ENCODE results near the gene ARRB1. TPM values are rescaled to one million over a fixed set of nuclear protein-coding genes. Genes with fewer than 3 reads are reported as not detected.

The ARRB1 gene
- total and polyA plus RNA-seq, 9 of the 15 experiments (the other 6 are each of a cell fraction or from before 2014, with no cell fraction given), result 6.6 to 45.4 (median 28.5) TPM

DNA sequence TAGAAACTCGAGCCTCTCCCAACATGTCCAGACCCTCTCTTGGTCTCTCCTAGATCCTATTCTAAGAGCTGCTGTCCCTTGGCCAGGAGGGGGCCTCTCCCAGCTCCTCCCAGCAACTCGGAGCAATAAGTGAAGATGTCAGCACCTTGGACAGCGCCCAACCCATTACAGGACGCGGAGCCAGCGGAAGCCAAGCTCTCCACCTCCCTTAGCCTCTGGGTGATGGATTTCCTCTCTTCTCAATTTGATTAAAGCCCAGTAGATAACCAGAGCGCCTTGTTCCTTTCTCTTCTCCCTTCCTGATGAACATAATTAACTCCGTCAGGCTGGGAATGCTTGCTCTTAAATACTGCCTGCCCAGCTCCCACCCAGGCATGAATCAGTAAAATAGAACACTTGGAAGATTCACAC lies 137.0 kb downstream of the ARRB1 start (continued):
- TF ChIP-seq, protein P1, sequence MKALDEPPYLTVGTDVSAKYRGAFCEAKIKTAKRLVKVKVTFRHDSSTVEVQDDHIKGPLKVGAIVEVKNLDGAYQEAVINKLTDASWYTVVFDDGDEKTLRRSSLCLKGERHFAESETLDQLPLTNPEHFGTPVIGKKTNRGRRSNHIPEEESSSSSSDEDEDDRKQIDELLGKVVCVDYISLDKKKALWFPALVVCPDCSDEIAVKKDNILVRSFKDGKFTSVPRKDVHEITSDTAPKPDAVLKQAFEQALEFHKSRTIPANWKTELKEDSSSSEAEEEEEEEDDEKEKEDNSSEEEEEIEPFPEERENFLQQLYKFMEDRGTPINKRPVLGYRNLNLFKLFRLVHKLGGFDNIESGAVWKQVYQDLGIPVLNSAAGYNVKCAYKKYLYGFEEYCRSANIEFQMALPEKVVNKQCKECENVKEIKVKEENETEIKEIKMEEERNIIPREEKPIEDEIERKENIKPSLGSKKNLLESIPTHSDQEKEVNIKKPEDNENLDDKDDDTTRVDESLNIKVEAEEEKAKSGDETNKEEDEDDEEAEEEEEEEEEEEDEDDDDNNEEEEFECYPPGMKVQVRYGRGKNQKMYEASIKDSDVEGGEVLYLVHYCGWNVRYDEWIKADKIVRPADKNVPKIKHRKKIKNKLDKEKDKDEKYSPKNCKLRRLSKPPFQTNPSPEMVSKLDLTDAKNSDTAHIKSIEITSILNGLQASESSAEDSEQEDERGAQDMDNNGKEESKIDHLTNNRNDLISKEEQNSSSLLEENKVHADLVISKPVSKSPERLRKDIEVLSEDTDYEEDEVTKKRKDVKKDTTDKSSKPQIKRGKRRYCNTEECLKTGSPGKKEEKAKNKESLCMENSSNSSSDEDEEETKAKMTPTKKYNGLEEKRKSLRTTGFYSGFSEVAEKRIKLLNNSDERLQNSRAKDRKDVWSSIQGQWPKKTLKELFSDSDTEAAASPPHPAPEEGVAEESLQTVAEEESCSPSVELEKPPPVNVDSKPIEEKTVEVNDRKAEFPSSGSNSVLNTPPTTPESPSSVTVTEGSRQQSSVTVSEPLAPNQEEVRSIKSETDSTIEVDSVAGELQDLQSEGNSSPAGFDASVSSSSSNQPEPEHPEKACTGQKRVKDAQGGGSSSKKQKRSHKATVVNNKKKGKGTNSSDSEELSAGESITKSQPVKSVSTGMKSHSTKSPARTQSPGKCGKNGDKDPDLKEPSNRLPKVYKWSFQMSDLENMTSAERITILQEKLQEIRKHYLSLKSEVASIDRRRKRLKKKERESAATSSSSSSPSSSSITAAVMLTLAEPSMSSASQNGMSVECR (CRISPR knock-in tag; IDR thresholded peaks at IDR 0.05), result peak; percentile 79
- TF ChIP-seq ZNF41 (CRISPR knock-in tag; conservative IDR thresholded peaks at IDR 0.05) (no peak), ZNF311 (CRISPR knock-in tag; IDR thresholded peaks at IDR 0.05) (peak; percentile 38; the same call in 1 of the 2 replicates), ETV1 (tag; conservative IDR thresholded peaks at IDR 0.05; ENCODE audit: low read depth) (peak; percentile 40)
- TF ChIP-seq, protein P2, sequence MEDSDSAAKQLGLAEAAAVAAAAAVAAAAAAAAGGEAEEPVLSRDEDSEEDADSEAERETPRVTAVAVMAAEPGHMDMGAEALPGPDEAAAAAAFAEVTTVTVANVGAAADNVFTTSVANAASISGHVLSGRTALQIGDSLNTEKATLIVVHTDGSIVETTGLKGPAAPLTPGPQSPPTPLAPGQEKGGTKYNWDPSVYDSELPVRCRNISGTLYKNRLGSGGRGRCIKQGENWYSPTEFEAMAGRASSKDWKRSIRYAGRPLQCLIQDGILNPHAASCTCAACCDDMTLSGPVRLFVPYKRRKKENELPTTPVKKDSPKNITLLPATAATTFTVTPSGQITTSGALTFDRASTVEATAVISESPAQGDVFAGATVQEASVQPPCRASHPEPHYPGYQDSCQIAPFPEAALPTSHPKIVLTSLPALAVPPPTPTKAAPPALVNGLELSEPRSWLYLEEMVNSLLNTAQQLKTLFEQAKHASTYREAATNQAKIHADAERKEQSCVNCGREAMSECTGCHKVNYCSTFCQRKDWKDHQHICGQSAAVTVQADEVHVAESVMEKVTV (CRISPR knock-in tag; IDR thresholded peaks at IDR 0.05), result no peak
- TF ChIP-seq, protein P3, sequence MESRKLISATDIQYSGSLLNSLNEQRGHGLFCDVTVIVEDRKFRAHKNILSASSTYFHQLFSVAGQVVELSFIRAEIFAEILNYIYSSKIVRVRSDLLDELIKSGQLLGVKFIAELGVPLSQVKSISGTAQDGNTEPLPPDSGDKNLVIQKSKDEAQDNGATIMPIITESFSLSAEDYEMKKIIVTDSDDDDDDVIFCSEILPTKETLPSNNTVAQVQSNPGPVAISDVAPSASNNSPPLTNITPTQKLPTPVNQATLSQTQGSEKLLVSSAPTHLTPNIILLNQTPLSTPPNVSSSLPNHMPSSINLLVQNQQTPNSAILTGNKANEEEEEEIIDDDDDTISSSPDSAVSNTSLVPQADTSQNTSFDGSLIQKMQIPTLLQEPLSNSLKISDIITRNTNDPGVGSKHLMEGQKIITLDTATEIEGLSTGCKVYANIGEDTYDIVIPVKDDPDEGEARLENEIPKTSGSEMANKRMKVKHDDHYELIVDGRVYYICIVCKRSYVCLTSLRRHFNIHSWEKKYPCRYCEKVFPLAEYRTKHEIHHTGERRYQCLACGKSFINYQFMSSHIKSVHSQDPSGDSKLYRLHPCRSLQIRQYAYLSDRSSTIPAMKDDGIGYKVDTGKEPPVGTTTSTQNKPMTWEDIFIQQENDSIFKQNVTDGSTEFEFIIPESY (CRISPR knock-in tag; IDR thresholded peaks at IDR 0.05), result 0 out of 2 replicates have a peak, but pooled peaks have one; percentile 53
- TF ChIP-seq, protein P4, sequence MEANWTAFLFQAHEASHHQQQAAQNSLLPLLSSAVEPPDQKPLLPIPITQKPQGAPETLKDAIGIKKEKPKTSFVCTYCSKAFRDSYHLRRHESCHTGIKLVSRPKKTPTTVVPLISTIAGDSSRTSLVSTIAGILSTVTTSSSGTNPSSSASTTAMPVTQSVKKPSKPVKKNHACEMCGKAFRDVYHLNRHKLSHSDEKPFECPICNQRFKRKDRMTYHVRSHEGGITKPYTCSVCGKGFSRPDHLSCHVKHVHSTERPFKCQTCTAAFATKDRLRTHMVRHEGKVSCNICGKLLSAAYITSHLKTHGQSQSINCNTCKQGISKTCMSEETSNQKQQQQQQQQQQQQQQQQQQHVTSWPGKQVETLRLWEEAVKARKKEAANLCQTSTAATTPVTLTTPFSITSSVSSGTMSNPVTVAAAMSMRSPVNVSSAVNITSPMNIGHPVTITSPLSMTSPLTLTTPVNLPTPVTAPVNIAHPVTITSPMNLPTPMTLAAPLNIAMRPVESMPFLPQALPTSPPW (CRISPR knock-in tag; IDR thresholded peaks at IDR 0.05), result peak; percentile 60
- TF ChIP-seq, protein P5, sequence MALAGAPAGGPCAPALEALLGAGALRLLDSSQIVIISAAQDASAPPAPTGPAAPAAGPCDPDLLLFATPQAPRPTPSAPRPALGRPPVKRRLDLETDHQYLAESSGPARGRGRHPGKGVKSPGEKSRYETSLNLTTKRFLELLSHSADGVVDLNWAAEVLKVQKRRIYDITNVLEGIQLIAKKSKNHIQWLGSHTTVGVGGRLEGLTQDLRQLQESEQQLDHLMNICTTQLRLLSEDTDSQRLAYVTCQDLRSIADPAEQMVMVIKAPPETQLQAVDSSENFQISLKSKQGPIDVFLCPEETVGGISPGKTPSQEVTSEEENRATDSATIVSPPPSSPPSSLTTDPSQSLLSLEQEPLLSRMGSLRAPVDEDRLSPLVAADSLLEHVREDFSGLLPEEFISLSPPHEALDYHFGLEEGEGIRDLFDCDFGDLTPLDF (CRISPR knock-in tag; IDR thresholded peaks at IDR 0.05), result peak; percentile 57; the same call in 1 of the 2 replicates
- TF ChIP-seq, protein P6, sequence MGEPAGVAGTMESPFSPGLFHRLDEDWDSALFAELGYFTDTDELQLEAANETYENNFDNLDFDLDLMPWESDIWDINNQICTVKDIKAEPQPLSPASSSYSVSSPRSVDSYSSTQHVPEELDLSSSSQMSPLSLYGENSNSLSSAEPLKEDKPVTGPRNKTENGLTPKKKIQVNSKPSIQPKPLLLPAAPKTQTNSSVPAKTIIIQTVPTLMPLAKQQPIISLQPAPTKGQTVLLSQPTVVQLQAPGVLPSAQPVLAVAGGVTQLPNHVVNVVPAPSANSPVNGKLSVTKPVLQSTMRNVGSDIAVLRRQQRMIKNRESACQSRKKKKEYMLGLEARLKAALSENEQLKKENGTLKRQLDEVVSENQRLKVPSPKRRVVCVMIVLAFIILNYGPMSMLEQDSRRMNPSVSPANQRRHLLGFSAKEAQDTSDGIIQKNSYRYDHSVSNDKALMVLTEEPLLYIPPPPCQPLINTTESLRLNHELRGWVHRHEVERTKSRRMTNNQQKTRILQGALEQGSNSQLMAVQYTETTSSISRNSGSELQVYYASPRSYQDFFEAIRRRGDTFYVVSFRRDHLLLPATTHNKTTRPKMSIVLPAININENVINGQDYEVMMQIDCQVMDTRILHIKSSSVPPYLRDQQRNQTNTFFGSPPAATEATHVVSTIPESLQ (CRISPR knock-in tag; IDR thresholded peaks at IDR 0.05), result peak; percentile 65; the same call in 1 of the 2 replicates
